Measurements from ENCODE around the gene C4B. TPM values are rescaled to one million over a fixed set of nuclear protein-coding genes. Genes with fewer than 3 reads are reported as not detected.
"Not testable (repeated sequence)": the region's sequence is repeated elsewhere in the genome, so short reads cannot be mapped to it uniquely, and the experiment has no call there.

The C4B gene
- total RNA-seq, 1 donor from 2014 or later: 2.9 TPM

- intact Hi-C loops (cut with micrococcal nuclease): loop anchor here (10.0 kb wide), 1 partner anchor 108 kb away; the partner anchor contains the start of genes PPT2 and PRRT1
- Mint-ChIP-seq H3K4me3 (no peak overlapping the region), H3K27ac (no peak overlapping the region), H3K9me3 (no peaks in the 10 kb centered on the region), H3K4me1 (no peaks in the 10 kb centered on the region), H3K27me3 (peaks cover 2% of the 10 kb centered on the region), H3K36me3 (ENCODE audit: low read depth) (no peaks in the 10 kb centered on the region)
- no peak for DNase-seq
These were observed 32.0 kb downstream of the C4B start for GRCh38 chr6:32046450-32047083.

GRCh38 chr6:32047084-32047478 lies 32.5 kb downstream of the C4B start:
- DNase-seq: no peak
- Mint-ChIP-seq H3K4me3 (no peak overlapping the region), H3K9me3 (no peaks in the 10 kb centered on the region), H3K27ac (no peak overlapping the region), H3K36me3 (ENCODE audit: low read depth) (no peaks in the 10 kb centered on the region), H3K27me3 (peaks cover 2% of the 10 kb centered on the region), H3K4me1 (no peaks in the 10 kb centered on the region)
- intact Hi-C loops (cut with micrococcal nuclease): loop anchor here (10.0 kb wide), 1 partner anchor 108 kb away; the partner anchor contains the start of genes PPT2 and PRRT1

- H3K4me1 Mint-ChIP-seq: no peaks in the 10 kb centered on the region
- H3K27me3 Mint-ChIP-seq: peaks cover 2% of the 10 kb centered on the region
- H3K4me3 Mint-ChIP-seq: no peak overlapping the region
- H3K36me3 Mint-ChIP-seq (ENCODE audit: low read depth): no peaks in the 10 kb centered on the region
- no peak for DNase-seq
- intact Hi-C loops (cut with micrococcal nuclease): loop anchor here (10.0 kb wide), 1 partner anchor 107 kb away; the partner anchor contains the start of genes PPT2 and PRRT1
- H3K9me3 Mint-ChIP-seq: no peaks in the 10 kb centered on the region
- no peak overlapping the region for H3K27ac Mint-ChIP-seq
These were observed 32.9 kb downstream of the C4B start for GRCh38 chr6:32047539-32047854.

GRCh38 chr6:32047855-32048766 lies 33.5 kb downstream of the C4B start:
- intact Hi-C loops (cut with micrococcal nuclease): loop anchor here (10.0 kb wide), 1 partner anchor 107 kb away; the partner anchor contains the start of genes PPT2 and PRRT1

GRCh38 chr6:32049149-32049548 lies 34.6 kb downstream of the C4B start:
- not testable (repeated sequence) for H3K9me3 Mint-ChIP-seq

More at GRCh38 chr6:32047855-32048766, 33.5 kb downstream of the C4B start:
- Mint-ChIP-seq H3K27me3 (peaks cover 2% of the 10 kb centered on the region), H3K27ac (no peak overlapping the region), H3K4me3 (no peak overlapping the region), H3K9me3 (no peaks in the 10 kb centered on the region), H3K4me1 (no peaks in the 10 kb centered on the region), H3K36me3 (ENCODE audit: low read depth) (no peaks in the 10 kb centered on the region)
- peak; percentile 91 for DNase-seq

GRCh38 chr6:32049736-32050135 lies 35.1 kb downstream of the C4B start:
- intact Hi-C loops (cut with micrococcal nuclease): loop anchor here (10.0 kb wide), 1 partner anchor 105 kb away; the partner anchor contains the start of genes PPT2 and PRRT1
- not testable (repeated sequence) for DNase-seq; H3K9me3 Mint-ChIP-seq; H3K27me3 Mint-ChIP-seq; H3K27ac Mint-ChIP-seq; H3K4me3 Mint-ChIP-seq; H3K36me3 Mint-ChIP-seq (ENCODE audit: low read depth); H3K4me1 Mint-ChIP-seq

More at GRCh38 chr6:32049149-32049548, 34.6 kb downstream of the C4B start:
- DNase-seq; H3K4me1 Mint-ChIP-seq; H3K27me3 Mint-ChIP-seq; H3K4me3 Mint-ChIP-seq; H3K27ac Mint-ChIP-seq; H3K36me3 Mint-ChIP-seq (ENCODE audit: low read depth): not testable (repeated sequence)
- intact Hi-C loops (cut with micrococcal nuclease): loop anchor here (10.0 kb wide), 1 partner anchor 106 kb away; the partner anchor contains the start of genes PPT2 and PRRT1

GRCh38 chr6:32050562-32050961 lies 36.0 kb downstream of the C4B start:
- DNase-seq: no peak
- Mint-ChIP-seq H3K4me3 (no peak overlapping the region), H3K27ac (no peak overlapping the region), H3K27me3 (peaks cover 2% of the 10 kb centered on the region), H3K36me3 (ENCODE audit: low read depth) (no peaks in the 10 kb centered on the region), H3K4me1 (no peaks in the 10 kb centered on the region), H3K9me3 (no peaks in the 10 kb centered on the region)
- intact Hi-C loops (cut with micrococcal nuclease): no loop called here

- H3K9me3 Mint-ChIP-seq; H3K27me3 Mint-ChIP-seq; H3K4me3 Mint-ChIP-seq; intact Hi-C loops (cut with micrococcal nuclease); DNase-seq; H3K36me3 Mint-ChIP-seq (ENCODE audit: low read depth); H3K4me1 Mint-ChIP-seq; H3K27ac Mint-ChIP-seq: not testable (repeated sequence)
These were observed 38.0 kb downstream of the C4B start for GRCh38 chr6:32052626-32053025.

- DNase-seq; intact Hi-C loops (cut with micrococcal nuclease); H3K27me3 Mint-ChIP-seq; H3K36me3 Mint-ChIP-seq (ENCODE audit: low read depth); H3K4me1 Mint-ChIP-seq; H3K9me3 Mint-ChIP-seq; H3K27ac Mint-ChIP-seq; H3K4me3 Mint-ChIP-seq: not testable (repeated sequence)
These were observed 38.7 kb downstream of the C4B start for GRCh38 chr6:32053314-32053713.

- DNase-seq; H3K36me3 Mint-ChIP-seq (ENCODE audit: low read depth); H3K4me3 Mint-ChIP-seq; H3K27me3 Mint-ChIP-seq; H3K27ac Mint-ChIP-seq; intact Hi-C loops (cut with micrococcal nuclease); H3K9me3 Mint-ChIP-seq; H3K4me1 Mint-ChIP-seq: not testable (repeated sequence)
These were observed 41.2 kb downstream of the C4B start for GRCh38 chr6:32055756-32056155.

- H3K4me1 Mint-ChIP-seq: no peaks in the 10 kb centered on the region
These were observed 41.7 kb downstream of the C4B start for GRCh38 chr6:32056254-32056653.

GRCh38 chr6:32057966-32058365 lies 43.4 kb downstream of the C4B start:
- no peak for DNase-seq
- no peak overlapping the region for H3K4me3 Mint-ChIP-seq
- H3K9me3 Mint-ChIP-seq: no peaks in the 10 kb centered on the region
- H3K27ac Mint-ChIP-seq: no peak overlapping the region
- H3K36me3 Mint-ChIP-seq (ENCODE audit: low read depth): no peaks in the 10 kb centered on the region
- H3K4me1 Mint-ChIP-seq: no peaks in the 10 kb centered on the region
- intact Hi-C loops (cut with micrococcal nuclease): no loop called here
- H3K27me3 Mint-ChIP-seq: no peaks in the 10 kb centered on the region

More at GRCh38 chr6:32056254-32056653, 41.7 kb downstream of the C4B start:
- Mint-ChIP-seq H3K9me3 (no peaks in the 10 kb centered on the region), H3K27me3 (no peaks in the 10 kb centered on the region), H3K27ac (no peak overlapping the region), H3K36me3 (ENCODE audit: low read depth) (no peaks in the 10 kb centered on the region), H3K4me3 (no peak overlapping the region)
- intact Hi-C loops (cut with micrococcal nuclease): no loop called here
- no peak for DNase-seq

GRCh38 chr6:32058511-32058963 lies 43.9 kb downstream of the C4B start:
- H3K27ac Mint-ChIP-seq: no peak overlapping the region
- H3K4me1 Mint-ChIP-seq: no peaks in the 10 kb centered on the region
- H3K4me3 Mint-ChIP-seq: no peak overlapping the region
- no peak for DNase-seq
- H3K9me3 Mint-ChIP-seq: no peaks in the 10 kb centered on the region
- intact Hi-C loops (cut with micrococcal nuclease): no loop called here
- H3K27me3 Mint-ChIP-seq: no peaks in the 10 kb centered on the region
- H3K36me3 Mint-ChIP-seq (ENCODE audit: low read depth): no peaks in the 10 kb centered on the region
